Stimulated activated CD8-positive, alpha-beta memory T cell treated with anti-CD3 and anti-CD28 coated beads, Interleukin-4, amount 100 ng/mL, for 4 hours (primary cell): ENCODE results near the gene FHOD3.
"Not testable (repeated sequence)": the region's sequence is repeated elsewhere in the genome, so short reads cannot be mapped to it uniquely, and the experiment has no call there.

ENCODE experiments used
- DNase-seq, 2 donors: peaks; one replicate each; pipeline ENCODE4 v3.0.0-alpha.2; 2020; ENCODE audit warnings: low read depth in 2 of 2, low spot score in 1 of 2

The FHOD3 gene

DNA sequence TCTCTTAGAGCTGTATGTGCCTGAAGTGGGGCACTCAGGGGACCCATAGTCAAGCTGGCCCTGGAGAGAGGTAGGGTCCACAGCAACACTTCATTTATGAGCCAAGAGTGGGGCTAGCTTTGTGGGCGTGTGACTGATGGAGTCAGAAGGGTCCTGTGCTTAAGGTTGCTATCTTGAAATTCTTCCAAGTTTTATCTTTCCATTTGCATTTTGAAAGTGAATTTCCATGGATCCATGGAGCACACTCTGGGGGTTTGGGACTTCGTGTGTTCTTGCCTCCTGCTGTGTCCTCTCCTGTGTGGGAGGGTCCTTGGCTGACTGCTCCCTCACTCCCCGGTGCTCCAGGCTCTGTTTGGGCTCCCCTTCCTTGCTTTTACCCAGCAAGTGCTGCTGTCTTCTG is 50.8 kb downstream of the FHOD3 start:
- DNase-seq = no peak

DNA sequence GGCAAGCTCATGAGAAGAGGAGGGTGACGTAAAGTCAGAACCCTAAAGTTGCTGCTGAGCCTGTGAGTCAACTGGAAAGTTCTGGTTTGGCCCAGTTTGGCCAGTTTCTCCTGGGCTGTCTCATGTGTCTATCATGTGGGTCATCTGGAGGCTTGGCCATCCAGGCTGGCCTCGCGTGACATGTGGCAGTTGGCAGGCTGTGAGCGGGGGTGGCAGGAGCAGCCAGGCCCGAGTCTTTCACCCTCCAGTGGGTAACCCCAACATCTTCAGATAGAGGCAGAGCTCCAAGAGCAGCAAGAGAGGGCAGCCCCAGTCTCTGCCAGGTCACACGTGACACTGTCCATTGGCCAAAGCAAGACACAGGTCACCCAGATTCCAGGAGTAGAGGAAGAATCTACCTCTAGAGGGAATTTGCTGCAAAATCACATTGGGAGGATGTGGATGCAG is 51.5 kb downstream of the FHOD3 start:
- DNase-seq = no peak

DNA sequence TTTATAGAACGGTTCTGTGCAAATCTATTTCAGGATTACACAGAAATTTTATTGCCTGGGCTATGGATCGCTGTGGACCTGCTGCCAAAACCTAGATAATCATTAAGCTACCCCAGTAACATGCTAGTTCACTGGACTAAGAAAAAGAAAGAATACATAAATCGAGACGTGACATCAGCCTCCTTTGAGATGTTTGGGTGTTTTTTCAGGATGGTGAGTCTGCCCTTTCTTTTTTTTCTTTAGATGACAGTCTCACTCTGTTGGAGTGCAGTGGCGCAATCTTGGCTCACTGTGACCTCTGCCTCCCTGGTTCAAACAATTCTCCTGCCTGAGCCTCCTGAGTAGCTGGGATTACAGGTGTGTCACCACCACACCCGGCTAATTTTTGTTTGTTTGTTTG is 52.0 kb downstream of the FHOD3 start:
- DNase-seq = no peak

DNA sequence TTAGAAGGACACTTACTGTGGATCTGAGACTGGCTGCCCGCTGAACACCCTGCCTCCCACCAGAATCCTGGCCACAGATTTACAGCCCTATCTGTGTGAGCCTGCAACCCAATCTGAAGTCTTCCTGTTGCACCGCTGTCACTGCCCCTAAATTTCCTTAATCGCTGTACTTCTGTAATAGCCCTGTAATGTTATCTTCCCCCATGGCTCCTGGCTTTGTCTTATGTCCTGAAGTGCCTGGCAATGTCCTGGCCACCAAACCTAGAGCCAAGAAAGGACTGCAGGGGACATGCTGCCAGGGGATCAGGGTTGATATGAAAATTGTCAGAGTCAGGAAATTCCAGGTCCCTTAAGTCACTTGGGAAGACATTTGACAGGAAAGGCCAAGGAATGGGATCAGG is 52.7 kb downstream of the FHOD3 start:
- DNase-seq = no peak

DNA sequence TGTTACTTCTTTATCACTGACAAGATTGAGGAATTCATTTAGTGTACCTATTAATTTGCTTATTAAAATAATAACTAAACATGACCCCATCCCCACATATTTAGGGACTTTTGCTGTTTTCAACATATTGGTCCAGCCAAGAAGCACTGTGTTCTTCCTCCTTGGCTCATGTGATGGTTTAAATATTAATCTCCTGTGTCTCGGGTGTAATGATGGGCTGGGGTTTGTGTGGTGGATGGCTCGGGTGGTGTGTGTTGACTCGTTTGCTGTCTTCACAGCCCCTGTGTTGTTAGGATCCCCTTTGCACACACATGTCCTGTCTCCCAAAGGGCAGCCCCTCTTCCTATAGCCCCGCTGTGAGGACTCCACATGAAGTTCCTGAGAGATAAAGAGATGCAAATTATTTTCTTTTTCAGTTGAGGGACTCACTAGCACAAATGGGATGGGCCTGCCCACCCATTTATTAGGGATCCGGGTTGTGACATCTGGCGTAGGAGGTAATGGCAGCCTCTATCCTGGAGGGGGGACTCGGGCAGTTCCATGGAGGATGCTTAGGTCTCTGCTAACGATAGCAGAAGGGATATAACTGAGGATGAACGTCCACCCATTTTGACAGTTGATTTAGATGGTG is 53.4 kb downstream of the FHOD3 start:
- DNase-seq = no peak

DNA sequence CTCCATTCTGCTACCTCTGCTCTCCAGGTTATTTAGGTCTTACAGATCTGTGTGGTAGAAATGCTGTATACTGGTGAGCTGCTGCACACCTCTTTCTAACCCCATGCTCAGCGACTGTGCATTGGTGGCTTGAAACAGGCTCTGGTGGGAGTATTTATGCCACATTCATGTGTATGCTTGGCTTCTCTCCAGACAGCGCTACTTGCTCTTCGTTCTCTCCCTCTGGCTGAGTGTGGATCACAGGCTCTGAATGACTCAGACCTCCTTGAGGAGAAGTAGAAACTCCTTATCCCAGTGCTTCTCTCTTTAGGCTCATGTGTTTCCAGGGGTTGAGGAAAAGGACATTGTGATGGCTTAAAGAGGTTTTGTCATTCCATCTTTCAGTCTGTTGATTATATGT is 54.9 kb downstream of the FHOD3 start:
- DNase-seq = no peak

DNA sequence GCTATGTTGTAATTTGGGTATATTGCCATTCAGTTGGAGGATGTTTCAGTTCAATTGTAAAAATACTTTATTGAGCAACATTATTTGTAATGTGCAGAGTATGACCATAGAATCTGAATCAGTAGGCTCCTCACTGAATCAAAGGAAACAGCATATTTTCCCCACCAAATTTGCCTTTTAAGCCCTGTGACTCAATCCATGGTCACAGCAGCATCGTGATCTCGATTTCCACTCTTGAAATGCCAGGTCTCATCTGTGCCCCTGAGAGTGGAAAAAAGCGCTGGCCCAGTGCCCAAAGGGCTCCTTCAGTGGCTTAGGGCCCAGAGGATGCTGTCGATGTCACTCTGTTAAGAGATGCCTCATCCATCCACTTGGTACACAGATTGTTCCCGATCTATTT is 57.5 kb downstream of the FHOD3 start:
- DNase-seq = no peak

DNA sequence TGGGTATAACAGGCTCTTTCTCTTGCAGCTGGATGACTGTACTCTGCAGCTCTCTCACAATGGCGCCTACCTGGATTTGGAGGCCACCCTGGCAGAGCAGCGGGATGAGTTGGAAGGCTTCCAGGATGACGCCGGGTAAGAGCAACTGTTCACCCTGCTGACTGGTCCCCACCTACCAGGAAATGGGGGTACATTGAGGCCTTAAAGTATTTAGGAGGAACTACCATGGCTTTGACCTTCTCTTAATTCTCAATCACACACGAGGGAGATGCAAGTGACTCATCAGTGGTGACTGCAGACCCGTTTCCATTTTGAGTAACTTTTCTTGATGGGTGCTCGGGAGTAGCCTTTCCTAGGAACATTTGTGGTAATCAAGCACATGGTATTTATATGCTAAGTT is 58.0 kb downstream of the FHOD3 start:
- no peak for DNase-seq

DNA sequence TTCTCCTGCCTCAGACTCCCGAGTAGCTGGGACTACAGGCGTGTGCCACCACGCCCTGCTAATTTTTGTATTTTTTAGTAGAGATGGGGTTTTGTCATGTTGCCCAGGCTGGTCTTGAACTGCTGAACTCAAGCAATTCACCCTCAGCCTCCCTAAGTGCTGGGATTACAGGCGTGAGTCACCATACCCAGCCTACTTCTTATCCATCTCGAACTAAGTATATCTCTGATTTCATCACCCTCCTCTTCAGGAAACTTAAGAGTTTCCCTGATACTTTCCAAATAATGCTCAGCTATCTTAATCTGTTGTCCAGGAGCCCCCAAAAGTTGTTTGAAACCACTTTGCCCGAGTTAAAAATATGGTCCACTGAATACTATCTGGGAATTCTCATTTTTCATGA is 59.2 kb downstream of the FHOD3 start:
- DNase-seq = not testable (repeated sequence)

DNA sequence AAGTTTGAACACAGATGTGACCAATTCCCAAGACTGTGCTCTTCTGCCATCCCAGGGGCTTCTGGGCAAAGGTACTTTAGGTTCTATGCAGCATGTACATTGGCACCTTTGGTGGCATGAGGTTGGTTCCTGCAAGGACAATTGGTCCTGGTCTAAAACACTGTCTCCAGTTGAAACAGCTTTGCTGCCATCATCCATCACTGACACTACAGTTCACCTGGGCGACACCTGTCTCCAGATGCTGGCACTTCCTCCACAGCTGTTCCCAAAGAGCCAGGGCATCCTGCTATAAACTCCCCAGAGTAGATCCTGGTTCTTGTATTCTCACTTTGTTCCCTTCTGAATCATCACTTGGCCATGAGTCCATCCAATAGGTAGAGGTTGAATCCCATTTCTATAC is 60.6 kb downstream of the FHOD3 start:
- DNase-seq = no peak

DNA sequence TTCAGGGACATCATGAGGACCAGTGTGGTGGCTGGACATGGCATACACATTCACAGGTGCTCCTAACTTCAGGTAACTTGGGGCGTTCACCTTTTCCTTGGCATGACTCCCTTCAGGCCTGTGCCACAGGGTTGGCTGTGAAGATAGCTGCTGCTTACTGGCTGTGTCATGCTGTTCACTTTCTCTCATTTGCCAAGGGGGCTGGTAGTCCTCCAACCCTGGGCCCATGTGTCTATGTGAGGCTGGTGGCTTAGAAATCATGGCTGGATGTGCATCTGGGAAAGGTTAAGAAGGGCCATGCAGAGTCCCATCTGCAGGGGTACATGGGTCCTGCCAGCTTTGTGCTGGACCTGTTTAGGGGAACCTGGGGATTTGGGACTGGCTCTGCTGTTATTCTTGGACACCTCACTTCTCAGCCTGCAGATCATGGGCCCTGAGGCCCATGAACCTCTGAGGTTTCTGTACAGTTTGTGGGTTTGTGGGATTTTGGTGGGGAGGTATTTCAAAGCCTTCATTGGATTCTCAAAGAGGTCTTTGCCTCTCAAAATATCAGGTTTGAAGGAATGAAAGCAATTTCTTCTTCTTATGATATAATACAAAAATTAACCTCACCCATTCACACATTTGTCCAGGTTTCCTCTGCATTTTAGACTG is 62.9 kb downstream of the FHOD3 start:
- DNase-seq = no peak

DNA sequence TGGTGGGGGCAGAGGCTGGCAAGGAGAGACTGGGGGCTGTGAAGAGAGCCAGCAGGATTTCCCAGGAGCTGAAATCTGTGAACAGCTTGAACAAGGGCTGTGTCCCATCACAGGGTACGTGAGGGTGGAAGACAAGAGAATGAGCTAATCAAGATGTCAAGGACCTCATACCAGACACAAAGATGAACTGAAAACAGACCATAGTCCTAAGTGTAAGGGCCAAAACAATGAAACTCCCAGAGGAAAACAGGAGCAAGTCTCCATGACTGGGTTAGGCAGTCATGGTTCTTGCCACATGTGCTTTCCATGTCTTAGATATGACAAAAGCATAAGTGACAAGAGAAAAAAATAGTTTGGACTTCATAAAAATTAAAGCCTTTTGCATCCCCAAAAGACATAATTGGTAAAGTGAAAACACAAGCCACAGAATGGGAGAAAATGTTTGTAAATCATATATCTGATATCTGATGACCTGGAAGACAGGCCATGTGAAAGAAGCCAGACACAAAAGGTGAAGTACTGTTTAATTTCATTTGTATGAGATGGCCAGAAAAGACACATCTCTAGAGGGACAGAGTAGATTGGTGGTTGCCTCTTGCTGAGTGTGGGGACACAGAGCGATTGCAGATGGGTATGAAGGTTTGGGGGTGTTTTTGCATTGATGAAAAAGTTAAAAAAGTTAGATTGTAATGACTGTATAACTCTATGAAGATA is 67.6 kb downstream of the FHOD3 start:
- no peak for DNase-seq

DNA sequence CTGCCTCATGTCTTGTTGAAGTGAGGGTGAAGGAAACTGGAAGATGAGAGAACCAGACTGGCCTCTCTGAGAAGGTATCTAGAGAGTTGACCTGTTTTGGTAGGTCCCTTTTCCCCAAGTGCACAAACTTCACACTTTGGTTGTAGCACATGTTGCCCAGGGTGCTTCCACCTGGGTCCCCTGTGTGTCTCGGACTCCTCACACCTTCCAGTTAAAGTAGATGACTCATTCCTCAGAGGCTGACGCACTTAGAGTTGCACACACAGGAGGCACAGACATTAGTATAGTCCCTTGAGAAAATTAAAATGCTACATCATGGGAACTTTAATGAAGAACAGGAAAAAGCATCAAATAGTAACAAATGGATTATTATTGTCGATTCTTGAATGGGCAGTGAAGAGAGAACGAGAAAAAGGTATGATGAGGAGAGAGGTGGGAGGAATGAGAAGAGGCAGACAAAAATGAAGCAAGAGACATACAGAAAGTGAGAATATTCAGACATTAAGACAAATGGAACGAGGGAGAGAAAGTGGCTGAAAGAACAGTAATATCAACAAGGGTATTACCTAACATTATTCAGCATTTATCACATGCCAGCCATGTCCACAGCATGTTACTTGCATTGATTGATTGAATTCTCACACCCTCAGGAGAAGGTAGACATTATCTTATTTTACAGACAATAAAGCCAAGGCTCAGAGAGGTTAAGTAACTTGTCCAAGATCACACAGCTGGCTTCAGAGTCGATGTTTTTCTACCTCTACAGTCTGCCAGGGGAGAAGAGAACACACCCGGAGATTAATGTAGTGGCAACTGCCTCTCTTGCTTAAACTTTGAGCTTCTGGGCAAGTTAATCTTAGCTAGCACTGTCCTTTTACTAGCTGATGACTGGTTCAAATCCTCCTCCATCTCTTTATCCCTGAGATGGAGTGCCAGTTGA is 68.6 kb downstream of the FHOD3 start:
- DNase-seq = no peak

DNA sequence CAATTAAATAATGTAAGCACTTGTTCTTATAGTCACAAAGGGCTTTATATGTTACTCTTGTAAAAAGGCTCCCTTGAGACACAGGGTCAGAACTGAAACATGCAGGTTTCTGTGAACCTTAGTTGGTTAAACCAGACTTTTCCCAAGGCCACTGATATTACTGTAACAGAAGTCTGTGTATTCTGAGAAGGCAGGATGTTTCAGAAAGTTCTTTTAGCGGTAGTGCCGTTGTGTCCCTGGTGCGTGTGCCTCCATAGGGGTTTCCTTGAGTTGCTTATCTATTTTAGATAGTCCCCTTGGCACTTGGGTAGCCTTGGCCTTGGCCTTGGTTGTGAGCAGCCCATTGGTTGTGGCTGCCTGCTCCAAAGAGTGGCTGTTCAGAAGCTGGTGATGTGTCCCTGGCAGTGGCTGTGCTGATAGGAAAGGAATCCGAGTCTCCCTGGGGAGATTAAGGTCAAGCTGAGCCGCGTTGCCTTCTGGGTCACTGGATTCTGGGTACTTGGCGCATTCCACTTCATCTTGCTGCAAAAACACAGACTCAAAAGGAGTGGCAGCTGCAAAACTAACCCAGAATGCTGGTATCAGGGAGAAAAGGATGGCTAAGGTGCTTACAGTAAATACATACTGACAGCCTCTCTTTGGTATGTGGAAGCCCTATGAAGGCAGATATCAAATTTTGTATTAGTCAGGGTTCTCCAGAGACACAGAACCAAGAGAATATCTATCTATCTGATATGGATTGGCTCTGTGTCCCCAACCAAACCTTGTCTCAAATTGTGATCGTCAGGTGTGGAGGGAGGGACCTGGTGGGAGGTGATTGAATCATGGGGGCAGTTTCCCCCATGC is 69.7 kb downstream of the FHOD3 start:
- DNase-seq = no peak

DNA sequence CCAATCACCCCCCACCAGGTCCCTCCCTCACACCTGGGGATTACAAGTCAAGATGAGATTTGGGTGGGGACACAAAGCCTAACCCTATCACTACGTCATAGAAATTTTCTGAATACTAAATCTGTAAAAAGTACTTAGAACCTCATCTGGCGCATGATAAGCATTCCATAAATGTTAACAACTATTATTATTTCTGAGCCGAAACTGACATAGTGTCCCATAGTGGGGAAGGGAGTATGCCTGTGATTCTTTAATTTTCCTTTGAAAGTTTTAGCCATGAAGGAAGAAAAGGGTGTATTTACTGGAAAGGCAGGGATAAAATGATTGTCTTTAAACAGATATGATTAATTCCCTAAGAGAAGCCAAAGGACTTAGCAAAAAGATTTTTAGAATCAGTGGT is 71.4 kb downstream of the FHOD3 start:
- DNase-seq = no peak

DNA sequence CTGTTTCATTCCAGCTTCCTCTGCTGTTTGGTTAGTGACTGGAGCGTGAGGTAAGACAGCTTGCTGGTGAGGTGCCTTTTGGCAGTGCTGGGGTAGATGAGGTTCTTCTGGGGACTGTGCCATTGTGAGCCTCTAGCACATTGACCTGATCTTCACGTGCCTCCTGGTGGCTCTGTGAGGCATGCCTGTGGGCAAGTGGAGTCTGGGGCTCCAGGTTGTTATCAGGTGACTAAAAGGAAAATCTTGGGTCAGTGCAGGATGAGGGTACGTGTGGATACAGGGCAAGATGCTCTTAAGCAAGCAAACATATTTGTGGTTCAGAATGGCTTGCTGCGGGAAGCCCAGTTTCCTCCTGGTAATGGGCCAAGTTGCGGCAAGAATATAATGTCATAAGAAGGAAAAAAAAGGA is 75.4 kb downstream of the FHOD3 start:
- DNase-seq = no peak

DNA sequence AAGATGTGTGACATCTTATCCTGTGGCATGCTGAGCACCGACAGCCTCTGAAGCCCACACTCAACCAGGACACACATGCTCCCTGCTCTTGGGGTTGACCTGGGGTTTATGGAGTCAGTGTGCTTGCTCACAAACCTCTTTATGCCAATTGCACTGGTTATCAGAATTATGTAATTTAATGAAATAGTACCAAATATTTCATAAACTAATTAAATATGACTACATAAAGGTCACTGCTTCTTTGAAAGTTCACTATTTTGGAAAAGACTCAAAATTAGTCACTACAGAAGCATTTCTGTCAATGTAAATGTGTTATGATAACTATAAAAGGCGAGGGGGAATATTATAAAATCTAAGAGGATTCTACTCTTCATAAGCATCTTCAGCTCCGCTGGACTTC is 76.7 kb downstream of the FHOD3 start:
- DNase-seq = no peak

DNA sequence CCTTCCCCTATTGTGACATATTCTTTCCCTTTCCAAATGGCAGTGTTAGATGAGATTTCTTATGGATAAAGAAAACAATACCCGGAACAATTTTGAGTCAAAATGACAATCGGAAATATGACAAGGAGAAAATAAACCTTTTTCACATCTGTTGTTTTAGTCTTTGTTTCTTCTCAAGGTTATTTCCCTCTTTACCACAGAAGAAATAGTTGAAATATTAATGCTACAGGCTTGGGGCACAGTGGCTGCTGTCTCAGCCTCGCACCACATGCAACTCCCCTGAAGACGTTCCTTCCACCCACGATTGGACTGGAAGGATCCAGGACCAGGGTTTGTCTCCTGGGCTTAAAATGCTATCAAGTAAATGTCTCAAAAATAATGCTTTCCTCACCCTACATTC is 77.6 kb downstream of the FHOD3 start:
- no peak for DNase-seq

DNA sequence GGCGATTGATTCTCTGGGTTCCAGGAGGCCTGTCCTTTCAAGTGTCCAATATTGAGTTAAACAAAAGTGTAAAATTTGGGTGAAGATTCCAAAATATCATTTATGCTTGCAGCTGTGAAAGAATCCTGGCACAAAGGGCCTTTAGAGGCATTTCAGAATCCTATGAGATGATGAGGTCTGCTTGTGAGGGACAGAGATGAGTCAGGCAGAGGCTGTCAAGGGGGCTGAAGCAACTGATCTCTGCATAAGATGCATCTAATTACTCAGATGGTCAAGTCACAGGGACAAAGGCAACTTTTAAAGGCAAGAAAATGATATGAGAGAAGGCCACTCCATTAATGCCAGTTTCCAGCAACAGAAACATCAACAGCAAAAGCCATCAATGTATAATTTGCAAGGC is 78.8 kb downstream of the FHOD3 start:
- DNase-seq = no peak

DNA sequence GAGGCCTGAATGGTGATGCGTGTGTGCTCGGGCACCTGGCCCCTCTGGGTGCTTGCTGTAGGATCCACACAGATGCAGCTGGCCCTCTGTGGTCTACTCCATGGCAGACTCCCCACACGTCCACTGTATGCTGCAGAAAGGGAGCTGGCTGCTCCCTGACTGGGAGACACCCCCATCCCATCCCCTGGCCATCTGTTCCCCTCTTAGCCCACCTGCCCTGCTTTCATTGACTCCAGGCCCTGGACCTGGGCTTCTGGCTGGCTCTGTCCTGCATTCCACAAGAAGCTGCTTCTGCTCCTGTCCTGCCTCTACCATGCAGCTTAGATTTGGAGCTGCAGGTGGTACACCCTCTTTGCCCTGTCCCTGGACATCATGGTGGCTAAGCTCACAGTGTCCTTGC is 80.1 kb downstream of the FHOD3 start:
- no peak for DNase-seq

DNA sequence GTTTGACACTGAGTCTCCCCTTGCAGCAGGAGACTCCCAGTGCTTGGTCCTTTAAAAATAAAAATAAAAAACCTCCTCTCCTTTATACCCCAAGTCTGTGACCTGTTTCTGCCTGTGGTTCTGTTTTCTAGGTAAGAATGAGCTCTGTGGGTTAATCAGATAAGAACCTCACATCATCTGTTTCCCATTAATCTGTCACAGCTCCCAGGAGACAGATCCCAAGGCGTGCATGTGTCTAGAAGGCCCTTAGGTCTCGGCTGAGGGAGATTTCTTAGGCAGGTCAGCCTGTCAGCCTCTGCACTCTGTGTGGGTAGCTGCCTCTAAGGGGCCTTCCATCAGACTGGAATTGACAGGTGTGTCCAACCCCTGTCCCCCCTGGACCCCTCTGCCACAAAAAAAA is 80.7 kb downstream of the FHOD3 start:
- DNase-seq = no peak
